Measurements from ENCODE around the gene PBX1. TPM values are rescaled to one million over a fixed set of nuclear protein-coding genes. Genes with fewer than 3 reads are reported as not detected.

Gene PBX1
- total RNA-seq, 6 experiments from 2014 or later: 3.1 to 7.9 (median 6.9) TPM

GRCh38 chr1:164693564-164694359, 134.8 kb downstream of the PBX1 start:
- WGBS (ENCODE audit: insufficient coverage, low coverage, low lambda C conversion rate, missing lambda C conversion rate): 54% methylated on average over 4 of the region's 4 CpGs

GRCh38 chr1:164694505-164694904, 135.5 kb downstream of the PBX1 start:
- Histone ChIP-seq H3K27ac (peak overlapping the region in 1 of 3 donors; percentile 60), H3K36me3 (no peaks in the 10 kb centered on the region), H3K9me3 (no peaks in the 10 kb centered on the region), H3K4me3 (no peak overlapping the region), H3K4me1 (peaks cover 0 to 30% (median 8%) of the 10 kb centered on the region in 4 donors), H3K27me3 (no peaks in the 10 kb centered on the region)
- DNase-seq (no peak), ATAC-seq (peak; percentile 71 to 80 (median 77))
- TF ChIP-seq POLR2A (IDR thresholded peaks at IDR 0.05) (no peak), CTCF (IDR thresholded peaks at IDR 0.05) (no peak)
- intact Hi-C loops (cut with DNase I): no loop called here
- WGBS (ENCODE audit: insufficient coverage, low coverage, low lambda C conversion rate, missing lambda C conversion rate): 53% methylated on average over 2 of the region's 2 CpGs

More at GRCh38 chr1:164693564-164694359, 134.8 kb downstream of the PBX1 start:
- Histone ChIP-seq H3K27me3 (no peaks in the 10 kb centered on the region), H3K4me3 (no peak overlapping the region), H3K9me3 (no peaks in the 10 kb centered on the region), H3K4me1 (peaks cover 0 to 30% (median 8%) of the 10 kb centered on the region in 4 donors), H3K36me3 (no peaks in the 10 kb centered on the region), H3K27ac (peak overlapping the region in 1 of 3 donors; percentile 60)
- no peak for DNase-seq
- peak in 3 of 4 donors; percentile 43 to 73 (median 62) for ATAC-seq
- no peak for TF ChIP-seq POLR2A (IDR thresholded peaks at IDR 0.05)
- TF ChIP-seq CTCF (IDR thresholded peaks at IDR 0.05): no peak
- intact Hi-C loops (cut with DNase I): no loop called here

- Histone ChIP-seq H3K4me3 (no peak overlapping the region), H3K36me3 (no peaks in the 10 kb centered on the region), H3K4me1 (peaks cover 0 to 30% (median 8%) of the 10 kb centered on the region in 4 donors), H3K27me3 (no peaks in the 10 kb centered on the region), H3K27ac (no peak overlapping the region), H3K9me3 (no peaks in the 10 kb centered on the region)
- intact Hi-C loops (cut with DNase I): no loop called here
- ATAC-seq (no peak), DNase-seq (no peak)
- WGBS (ENCODE audit: insufficient coverage, low coverage, low lambda C conversion rate, missing lambda C conversion rate): 76% methylated on average over 5 of the region's 5 CpGs
- TF ChIP-seq POLR2A (IDR thresholded peaks at IDR 0.05) (no peak), CTCF (IDR thresholded peaks at IDR 0.05) (no peak)
Measured at GRCh38 chr1:164695956-164696665, 137.1 kb downstream of the PBX1 start.

GRCh38 chr1:164699815-164700491, 141.0 kb downstream of the PBX1 start:
- H3K4me1 ChIP-seq: peaks cover 0 to 17% (median under 1%) of the 10 kb centered on the region in 4 donors
- no peak for ATAC-seq

More at GRCh38 chr1:164699815-164700491, 141.0 kb downstream of the PBX1 start:
- Histone ChIP-seq H3K27ac (no peak overlapping the region), H3K27me3 (no peaks in the 10 kb centered on the region), H3K9me3 (no peaks in the 10 kb centered on the region), H3K4me3 (no peak overlapping the region), H3K36me3 (no peaks in the 10 kb centered on the region)
- WGBS (ENCODE audit: insufficient coverage, low coverage, low lambda C conversion rate, missing lambda C conversion rate): 80% methylated on average over 13 of the region's 17 CpGs
- no peak for DNase-seq
- TF ChIP-seq CTCF (IDR thresholded peaks at IDR 0.05): no peak
- TF ChIP-seq POLR2A (IDR thresholded peaks at IDR 0.05): no peak
- intact Hi-C loops (cut with DNase I): no loop called here

Data from right lobe of liver (tissue), 6 donors.